Esophagus (tissue), 2 donors: ENCODE data around the gene SERINC1. TPM values are rescaled to one million over a fixed set of nuclear protein-coding genes. Genes with fewer than 3 reads are reported as not detected.

Experiments used
- H3K27ac ChIP-seq, 2 donors: one replicate each; pipeline ENCODE4 v1.5.1; 2013; ENCODE audit warnings: low read depth in 2 of 2, mild to moderate bottlenecking in 2 of 2, inconsistent platforms in 1 of 2, low read length in 1 of 2, moderate library complexity in 1 of 2
- H3K27me3 ChIP-seq, 2 donors: one replicate each; pipeline ENCODE4 v1.6.1; 2013; ENCODE audit warnings: low read length in 2 of 2, control low read depth in 1 of 2, mild to moderate bottlenecking in 1 of 2; ENCODE audit not compliant: insufficient read depth in 2 of 2, control insufficient read depth in 1 of 2
- H3K36me3 ChIP-seq, 2 donors: one replicate each; pipeline ENCODE4 v1.6.1; 2013; ENCODE audit warnings: low read length in 1 of 2; ENCODE audit not compliant: control insufficient read depth in 2 of 2, insufficient read depth in 2 of 2
- H3K4me1 ChIP-seq, 2 donors: one replicate each; pipeline ENCODE4 v1.6.1; 2013; ENCODE audit warnings: low read length in 1 of 2; ENCODE audit not compliant: control insufficient read depth in 2 of 2, insufficient read depth in 2 of 2
- H3K4me3 ChIP-seq, 2 donors: one replicate each; pipeline ENCODE4 v1.5.1; 2013; ENCODE audit warnings: low read length in 2 of 2, mild to moderate bottlenecking in 2 of 2, low read depth in 1 of 2, moderate library complexity in 1 of 2
- H3K9me3 ChIP-seq, 2 donors: one replicate each; pipeline ENCODE4 v1.6.1; 2013; ENCODE audit warnings: mild to moderate bottlenecking in 2 of 2, low read depth in 1 of 2, low read length in 1 of 2, moderate library complexity in 1 of 2; ENCODE audit not compliant: control insufficient read depth in 2 of 2, insufficient read depth in 1 of 2
- WGBS, 2 donors: extraction: QIAGEN DNeasy Blood & Tissue Kit; methylation state at CpG; one replicate each; pipeline ENCODE4 v1.1.7; 2013; 5-methylcytosine and 5-hydroxymethylcytosine counted together
- polyA plus RNA-seq, 2 donors: library from polyadenylated mRNA; stranded (reverse); fragments of 200-250 nt; gene quantifications; one replicate each; pipeline ENCODE4 v1.2.3, GENCODE V29; 2013
- donor health status: healthy with polysubstance abuse.
- donor health status: Bipolar disorder and iron deficiency.

The SERINC1 gene
- polyA plus RNA-seq, 2 donors = 29.2 to 48.8 TPM

GRCh38 chr6:122449069-122449468, 22.5 kb downstream of the SERINC1 start:
- H3K4me3 ChIP-seq = no peak overlapping the region
- no peaks in the 10 kb centered on the region for H3K27me3 ChIP-seq
- no peak overlapping the region for H3K27ac ChIP-seq
- 77 to 98% methylated on average over 1 of the region's 1 CpG for WGBS, 2 donors
- H3K9me3 ChIP-seq = no peaks in the 10 kb centered on the region
- peaks cover 2 to 7% of the 10 kb centered on the region in 2 donors for H3K36me3 ChIP-seq
- H3K4me1 ChIP-seq = no peaks in the 10 kb centered on the region

- 92 to 95% methylated on average over 1 of the region's 1 CpG for WGBS, 2 donors
- Histone ChIP-seq H3K27me3 (no peaks in the 10 kb centered on the region), H3K9me3 (no peaks in the 10 kb centered on the region), H3K4me1 (no peaks in the 10 kb centered on the region), H3K36me3 (peaks cover 2 to 3% of the 10 kb centered on the region in 2 donors), H3K4me3 (no peak overlapping the region), H3K27ac (no peak overlapping the region)
These were observed 26.3 kb downstream of the SERINC1 start for GRCh38 chr6:122445274-122445673.

GRCh38 chr6:122438975-122439374, 32.6 kb downstream of the SERINC1 start:
- Histone ChIP-seq H3K27me3 (no peaks in the 10 kb centered on the region), H3K27ac (no peak overlapping the region), H3K36me3 (peaks cover 8 to 13% of the 10 kb centered on the region in 2 donors), H3K4me1 (no peaks in the 10 kb centered on the region), H3K4me3 (no peak overlapping the region), H3K9me3 (peaks cover 0 to 4% of the 10 kb centered on the region in 2 donors)
- WGBS, 2 donors = 76 to 81% methylated on average over 1 of the region's 1 CpG

- Histone ChIP-seq H3K9me3 (no peaks in the 10 kb centered on the region), H3K4me1 (no peaks in the 10 kb centered on the region), H3K36me3 (peaks cover 0 to 2% of the 10 kb centered on the region in 2 donors), H3K27ac (no peak overlapping the region), H3K27me3 (no peaks in the 10 kb centered on the region), H3K4me3 (no peak overlapping the region)
- 83 to 86% methylated on average over 3 of the region's 3 CpGs for WGBS, 2 donors
These were observed 38.8 kb downstream of the SERINC1 start for GRCh38 chr6:122432816-122433215.

GRCh38 chr6:122431780-122432179, 39.8 kb downstream of the SERINC1 start:
- 95% methylated on average over 4 of the region's 4 CpGs for WGBS, 2 donors
- no peaks in the 10 kb centered on the region for H3K9me3 ChIP-seq
- no peaks in the 10 kb centered on the region for H3K4me1 ChIP-seq
- no peak overlapping the region for H3K27ac ChIP-seq
- no peak overlapping the region for H3K4me3 ChIP-seq
- H3K36me3 ChIP-seq = no peaks in the 10 kb centered on the region
- no peaks in the 10 kb centered on the region for H3K27me3 ChIP-seq

- Histone ChIP-seq H3K27ac (no peak overlapping the region), H3K36me3 (no peaks in the 10 kb centered on the region), H3K4me1 (no peaks in the 10 kb centered on the region), H3K27me3 (no peaks in the 10 kb centered on the region), H3K9me3 (no peaks in the 10 kb centered on the region), H3K4me3 (no peak overlapping the region)
These were observed 42.3 kb downstream of the SERINC1 start for GRCh38 chr6:122429323-122429722.

- no peak overlapping the region for H3K4me3 ChIP-seq
- H3K27ac ChIP-seq = no peak overlapping the region
- 90 to 95% methylated on average over 1 of the region's 1 CpG for WGBS, 2 donors
- H3K9me3 ChIP-seq = no peaks in the 10 kb centered on the region
- H3K27me3 ChIP-seq = no peaks in the 10 kb centered on the region
- no peaks in the 10 kb centered on the region for H3K4me1 ChIP-seq
- no peaks in the 10 kb centered on the region for H3K36me3 ChIP-seq
These were observed 42.8 kb downstream of the SERINC1 start for GRCh38 chr6:122428781-122429180.

- Histone ChIP-seq H3K27ac (no peak overlapping the region), H3K4me1 (no peaks in the 10 kb centered on the region), H3K9me3 (no peaks in the 10 kb centered on the region), H3K4me3 (no peak overlapping the region), H3K36me3 (no peaks in the 10 kb centered on the region), H3K27me3 (no peaks in the 10 kb centered on the region)
- WGBS, 2 donors = 97 to 99% methylated on average over 3 of the region's 3 CpGs
These were observed 45.0 kb downstream of the SERINC1 start for GRCh38 chr6:122426597-122426996.

GRCh38 chr6:122423734-122424133, 47.9 kb downstream of the SERINC1 start:
- no peaks in the 10 kb centered on the region for H3K9me3 ChIP-seq
- WGBS, 2 donors = 78 to 83% methylated on average over 1 of the region's 1 CpG
- no peak overlapping the region for H3K4me3 ChIP-seq
- no peaks in the 10 kb centered on the region for H3K36me3 ChIP-seq
- H3K27me3 ChIP-seq = no peaks in the 10 kb centered on the region
- H3K27ac ChIP-seq = no peak overlapping the region
- H3K4me1 ChIP-seq = no peaks in the 10 kb centered on the region

GRCh38 chr6:122422614-122423267, 48.9 kb downstream of the SERINC1 start:
- WGBS, 2 donors = 86 to 89% methylated on average over 1 of the region's 1 CpG
- Histone ChIP-seq H3K27me3 (no peaks in the 10 kb centered on the region), H3K9me3 (no peaks in the 10 kb centered on the region), H3K27ac (no peak overlapping the region), H3K36me3 (no peaks in the 10 kb centered on the region), H3K4me3 (no peak overlapping the region), H3K4me1 (no peaks in the 10 kb centered on the region)
